ENCODE results near the gene RNF114. TPM values are rescaled to one million over a fixed set of nuclear protein-coding genes. Genes with fewer than 3 reads are reported as not detected.

RNF114 gene
- total RNA-seq, 2 donors from 2014 or later, result 101 to 109 TPM

DNA sequence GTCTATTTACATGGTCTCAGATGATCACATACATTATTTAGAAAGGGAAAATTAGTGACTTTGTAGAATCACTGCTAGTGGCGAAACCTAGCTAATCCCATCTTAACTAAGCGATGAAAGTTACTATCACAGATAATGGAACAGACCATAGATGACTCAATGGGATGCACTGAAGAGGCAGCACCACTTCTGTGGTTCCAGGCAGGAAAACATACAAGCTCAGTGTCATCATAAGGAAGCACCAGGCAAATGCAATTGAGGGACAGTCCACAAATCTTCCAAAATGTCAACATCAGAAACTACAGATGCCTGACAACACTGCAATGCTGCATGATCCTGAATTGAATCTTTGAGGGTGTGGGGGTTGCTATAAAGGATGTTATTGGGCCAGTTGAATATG is 30.7 kb downstream of the RNF114 start:
- no peaks in the 10 kb centered on the region for H3K9me3 ChIP-seq
- intact Hi-C loops (cut with DNase I), result no loop called here
- no peak overlapping the region for H3K4me3 ChIP-seq
- TF ChIP-seq, protein P1, sequence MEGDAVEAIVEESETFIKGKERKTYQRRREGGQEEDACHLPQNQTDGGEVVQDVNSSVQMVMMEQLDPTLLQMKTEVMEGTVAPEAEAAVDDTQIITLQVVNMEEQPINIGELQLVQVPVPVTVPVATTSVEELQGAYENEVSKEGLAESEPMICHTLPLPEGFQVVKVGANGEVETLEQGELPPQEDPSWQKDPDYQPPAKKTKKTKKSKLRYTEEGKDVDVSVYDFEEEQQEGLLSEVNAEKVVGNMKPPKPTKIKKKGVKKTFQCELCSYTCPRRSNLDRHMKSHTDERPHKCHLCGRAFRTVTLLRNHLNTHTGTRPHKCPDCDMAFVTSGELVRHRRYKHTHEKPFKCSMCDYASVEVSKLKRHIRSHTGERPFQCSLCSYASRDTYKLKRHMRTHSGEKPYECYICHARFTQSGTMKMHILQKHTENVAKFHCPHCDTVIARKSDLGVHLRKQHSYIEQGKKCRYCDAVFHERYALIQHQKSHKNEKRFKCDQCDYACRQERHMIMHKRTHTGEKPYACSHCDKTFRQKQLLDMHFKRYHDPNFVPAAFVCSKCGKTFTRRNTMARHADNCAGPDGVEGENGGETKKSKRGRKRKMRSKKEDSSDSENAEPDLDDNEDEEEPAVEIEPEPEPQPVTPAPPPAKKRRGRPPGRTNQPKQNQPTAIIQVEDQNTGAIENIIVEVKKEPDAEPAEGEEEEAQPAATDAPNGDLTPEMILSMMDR (IDR thresholded peaks at IDR 0.05), result no peak
- H3K9ac ChIP-seq (ENCODE audit: low read depth in 2 of 2, low read length in 2 of 2), result no peak overlapping the region
- no peaks in the 10 kb centered on the region for H3K4me1 ChIP-seq
- no peaks in the 10 kb centered on the region for H3K27me3 ChIP-seq
- H3K27ac ChIP-seq, result no peak overlapping the region
- DNase-seq, result no peak
- H3K36me3 ChIP-seq, result no peaks in the 10 kb centered on the region

DNA sequence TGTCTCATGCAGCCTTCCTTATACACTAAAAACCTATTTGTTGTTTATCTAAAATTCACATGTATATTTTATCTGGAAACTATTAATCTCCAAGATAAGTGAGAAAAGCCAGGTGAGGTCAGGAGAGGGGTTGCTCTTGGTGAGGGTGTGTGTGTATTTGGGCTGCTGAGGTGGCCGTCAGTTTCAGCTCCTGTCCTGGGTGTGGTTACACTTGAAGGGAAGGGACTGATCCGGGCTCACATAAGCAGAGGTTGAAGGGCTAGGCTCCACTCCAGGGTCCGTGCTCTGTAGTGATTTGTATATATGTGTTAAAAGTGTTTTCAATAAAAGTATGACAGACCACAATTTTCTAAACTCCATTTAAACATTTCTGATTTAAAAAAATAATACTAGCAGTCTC is 33.0 kb downstream of the RNF114 start:
- TF ChIP-seq, protein P1 (IDR thresholded peaks at IDR 0.05), result no peak
- no peak overlapping the region for H3K9ac ChIP-seq (ENCODE audit: low read depth in 2 of 2, low read length in 2 of 2)
- no peaks in the 10 kb centered on the region for H3K36me3 ChIP-seq
- peak overlapping the region; percentile 3 for H3K27ac ChIP-seq
- intact Hi-C loops (cut with DNase I), result no loop called here
- H3K27me3 ChIP-seq, result no peaks in the 10 kb centered on the region
- no peak for DNase-seq
- H3K4me3 ChIP-seq, result no peak overlapping the region
- H3K9me3 ChIP-seq, result no peaks in the 10 kb centered on the region
- no peaks in the 10 kb centered on the region for H3K4me1 ChIP-seq

DNA sequence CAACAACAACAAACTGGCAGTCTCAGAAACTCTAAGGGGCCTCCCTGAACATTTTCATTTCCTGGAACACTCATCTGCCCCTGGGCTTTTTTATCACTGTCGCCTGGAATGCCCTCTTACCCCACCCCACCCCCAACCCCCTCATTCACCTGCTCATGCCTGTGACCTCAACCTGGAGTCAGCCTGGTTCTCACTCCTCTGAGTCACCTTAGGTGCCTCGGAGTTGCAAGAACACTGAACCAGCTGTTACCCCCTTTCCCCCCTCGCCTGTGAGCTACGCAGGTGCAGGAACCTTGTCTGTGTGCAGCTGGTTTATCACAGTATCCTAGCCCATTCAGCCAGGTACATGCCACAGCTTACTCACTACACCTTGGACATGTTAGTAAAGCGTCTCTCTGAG is 33.7 kb downstream of the RNF114 start:
- Histone ChIP-seq H3K4me1 (no peaks in the 10 kb centered on the region), H3K27ac (no peak overlapping the region), H3K27me3 (no peaks in the 10 kb centered on the region), H3K4me3 (no peak overlapping the region), H3K9ac (ENCODE audit: low read depth in 2 of 2, low read length in 2 of 2) (no peak overlapping the region), H3K9me3 (no peaks in the 10 kb centered on the region), H3K36me3 (no peaks in the 10 kb centered on the region)
- TF ChIP-seq, protein P1 (IDR thresholded peaks at IDR 0.05), result no peak
- DNase-seq, result no peak
- intact Hi-C loops (cut with DNase I), result no loop called here

DNA sequence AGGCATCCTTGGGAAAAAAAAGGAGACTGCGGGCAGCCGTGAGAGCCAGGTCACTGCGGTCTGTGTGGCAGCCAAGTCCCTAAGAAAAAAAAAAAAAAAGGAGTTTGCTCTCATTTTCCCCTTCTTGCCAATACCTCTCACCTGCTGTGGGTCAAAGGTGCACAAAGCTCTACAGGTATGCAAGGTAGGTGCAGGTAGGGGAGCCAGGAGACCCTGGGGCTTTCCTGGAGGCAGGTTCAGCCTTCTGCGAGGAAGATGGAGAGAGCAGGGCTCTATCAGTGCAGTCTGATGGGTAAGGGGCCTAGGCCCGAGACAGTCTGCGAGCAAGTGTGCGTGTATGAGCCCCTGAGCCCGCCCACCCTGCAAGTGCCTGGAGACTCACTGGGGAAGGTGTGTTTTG is 34.3 kb downstream of the RNF114 start:
- H3K4me1 ChIP-seq, result no peaks in the 10 kb centered on the region
- no peak overlapping the region for H3K4me3 ChIP-seq
- H3K9me3 ChIP-seq, result no peaks in the 10 kb centered on the region
- no peak for DNase-seq
- TF ChIP-seq, protein P1 (IDR thresholded peaks at IDR 0.05), result no peak
- no peak overlapping the region for H3K27ac ChIP-seq
- intact Hi-C loops (cut with DNase I), result no loop called here
- no peaks in the 10 kb centered on the region for H3K27me3 ChIP-seq
- no peak overlapping the region for H3K9ac ChIP-seq (ENCODE audit: low read depth in 2 of 2, low read length in 2 of 2)
- no peaks in the 10 kb centered on the region for H3K36me3 ChIP-seq

DNA sequence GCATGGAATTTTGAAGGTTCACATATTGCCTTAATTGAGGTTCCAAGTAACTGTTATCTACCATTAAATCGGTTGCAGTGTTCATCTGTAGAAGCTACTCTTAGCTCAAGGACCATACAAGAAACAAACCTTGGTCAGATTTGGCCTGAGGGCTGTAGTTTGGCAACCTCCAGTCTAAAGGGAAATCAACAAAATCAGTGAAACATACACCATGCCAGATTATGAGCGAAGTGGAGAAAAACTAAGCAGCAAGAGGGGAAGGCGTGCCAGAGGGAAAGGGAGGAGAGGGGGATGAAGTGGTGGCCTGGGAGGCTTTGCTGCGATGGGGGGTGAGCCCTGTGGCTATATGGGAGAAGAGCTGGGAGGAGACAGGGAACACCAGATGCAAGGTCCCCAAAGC is 37.8 kb downstream of the RNF114 start:
- DNase-seq, result no peak
- intact Hi-C loops (cut with DNase I), result no loop called here

More for the DNA sequence above, 37.8 kb downstream of the RNF114 start:
- H3K9ac ChIP-seq (ENCODE audit: low read depth in 2 of 2, low read length in 2 of 2), result no peak overlapping the region
- TF ChIP-seq, protein P1 (IDR thresholded peaks at IDR 0.05), result no peak
- no peak overlapping the region for H3K27ac ChIP-seq
- no peaks in the 10 kb centered on the region for H3K36me3 ChIP-seq
- peaks cover 3% of the 10 kb centered on the region for H3K4me1 ChIP-seq
- no peaks in the 10 kb centered on the region for H3K9me3 ChIP-seq
- no peaks in the 10 kb centered on the region for H3K27me3 ChIP-seq
- H3K4me3 ChIP-seq, result no peak overlapping the region

Measured in colonic mucosa (tissue), 4 donors.